H1 (cell line): Measurements from ENCODE around the gene EVI2A. TPM values are rescaled to one million over a fixed set of nuclear protein-coding genes. Genes with fewer than 3 reads are reported as not detected.

ENCODE experiments used
- CTCF ChIA-PET: fragments of 300-600 bp; sonication (Branson Sonifier 250); formaldehyde crosslinking; loops from one replicate; lab custom pipeline; 2021; ENCODE audit not compliant: partially characterized antibody; lab: Charles Lee
- POLR2A ChIA-PET: fragments of 300-600 bp; sonication (Branson Sonifier 250); formaldehyde crosslinking; loops from one replicate; lab custom pipeline; 2021; ENCODE audit warnings: inconsistent platforms; ENCODE audit not compliant: partially characterized antibody; lab: Charles Lee
- DNase-seq, 2 experiments: peaks; one replicate each; pipeline versions ENCODE4 v3.0.0 to v3.0.0-alpha.2; 2010 to 2022; ENCODE audit warnings: low spot score in 2 of 2, low read depth in 1 of 2, mixed read lengths in 1 of 2
- FAIRE-seq: peaks from 2 replicates; lab custom pipeline; 2011; peaks lifted over from hg19 to GRCh38; lab: Jason Lieb, UNC
- H2AFZ ChIP-seq: 2 replicates; pipeline ENCODE4 v1.8.1; 2012; ENCODE audit warnings: low read length, inconsistent platforms
- H2AK5ac ChIP-seq: 2 replicates; pipeline ENCODE4 v1.6.1; 2013; ENCODE audit warnings: low read depth, low read length
- H2BK120ac ChIP-seq: replicated peaks from 2 replicates; pipeline ENCODE3; 2013; ENCODE audit warnings: low read depth, low read length, inconsistent platforms
- H2BK12ac ChIP-seq: 2 replicates; pipeline ENCODE4 v1.6.1; 2013; ENCODE audit warnings: low read depth, low read length
- H2BK15ac ChIP-seq: 2 replicates; pipeline ENCODE4 v1.6.1; 2013; ENCODE audit warnings: low read length
- H2BK20ac ChIP-seq: 2 replicates; pipeline ENCODE4 v1.6.1; 2013; ENCODE audit warnings: low read length
- H2BK5ac ChIP-seq: 2 replicates; pipeline ENCODE4 v1.6.1; 2013; ENCODE audit warnings: low read depth, low read length
- H3K14ac ChIP-seq: 2 replicates; pipeline ENCODE4 v1.6.1; 2013; ENCODE audit warnings: inconsistent platforms; ENCODE audit not compliant: insufficient read length
- H3K18ac ChIP-seq: 2 replicates; pipeline ENCODE4 v1.6.1; 2013; ENCODE audit warnings: low read length; ENCODE audit errors: extremely low read depth
- H3K23ac ChIP-seq: 2 replicates; pipeline ENCODE4 v1.6.1; 2013; ENCODE audit warnings: inconsistent platforms; ENCODE audit not compliant: insufficient read length
- H3K23me2 ChIP-seq: 2 replicates; pipeline ENCODE4 v1.6.1; 2013; ENCODE audit warnings: low read depth, low read length
- H3K27ac ChIP-seq: 2 replicates; pipeline ENCODE4 v1.6.1; 2011; ENCODE audit warnings: low read depth, low read length, inconsistent platforms
- H3K27me3 ChIP-seq, 4 experiments: replicated peaks in 1 of 4; 1 replicate in 1 of 4; 2 replicates in 3 of 4; pipeline versions ENCODE4 v1.6.1 to v1.8.1; 2011 to 2013; ENCODE audit warnings: low read length in 3 of 4, mild to moderate bottlenecking in 3 of 4, inconsistent platforms in 2 of 4, mixed read lengths in 2 of 4, moderate library complexity in 1 of 4; ENCODE audit not compliant: control insufficient read depth in 3 of 4, insufficient read depth in 3 of 4; ENCODE audit errors: extremely low read depth in 1 of 4
- H3K36me3 ChIP-seq, 4 experiments: 2 replicates each; pipeline versions ENCODE4 v1.6.1 to v1.8.1; 2011 to 2013; ENCODE audit warnings: mild to moderate bottlenecking in 4 of 4, low read length in 3 of 4, moderate library complexity in 2 of 4, control low read depth in 1 of 4, inconsistent platforms in 1 of 4; ENCODE audit not compliant: insufficient read depth in 4 of 4, control insufficient read depth in 2 of 4
- H3K4ac ChIP-seq: replicated peaks from 2 replicates; pipeline ENCODE3; 2013; ENCODE audit warnings: low read length, low read depth, mixed read lengths, inconsistent platforms; ENCODE audit not compliant: insufficient read length
- H3K4me1 ChIP-seq, 4 experiments: replicated peaks in 1 of 4; 1 replicate in 1 of 4; 2 replicates in 3 of 4; pipeline versions ENCODE4 v1.6.1 to v1.8.1; 2011 to 2013; ENCODE audit warnings: low read length in 3 of 4, inconsistent platforms in 2 of 4, mixed read lengths in 1 of 4; ENCODE audit not compliant: insufficient read depth in 4 of 4, control insufficient read depth in 3 of 4
- H3K4me2 ChIP-seq, 2 experiments: 2 replicates each; pipeline versions ENCODE4 v1.6.1 to v1.8.1; 2011 to 2013; ENCODE audit warnings: low read depth in 2 of 2, low read length in 2 of 2, control low read depth in 1 of 2, inconsistent platforms in 1 of 2, mild to moderate bottlenecking in 1 of 2; ENCODE audit not compliant: insufficient read depth in 1 of 2
- H3K4me3 ChIP-seq, 4 experiments: fragments of 200-600, 300-600 bp in 1 of 4; sonication (generic), shearing (Covaris generic), sonication (Bioruptor Twin) in 1 of 4; 2 replicates each; pipeline versions ENCODE4 v1.5.1 to v1.8.1; 2011 to 2016; ENCODE audit warnings: low read length in 4 of 4, low read depth in 3 of 4, control low read depth in 2 of 4, inconsistent platforms in 2 of 4, mild to moderate bottlenecking in 2 of 4, mixed read lengths in 1 of 4, moderate library complexity in 1 of 4; ENCODE audit not compliant: insufficient read depth in 2 of 4; ENCODE audit errors: extremely low read depth in 1 of 4
- H3K56ac ChIP-seq: replicated peaks from 2 replicates; pipeline ENCODE3; 2013; ENCODE audit warnings: low read depth, mild to moderate bottlenecking, mixed read lengths, low read length, inconsistent platforms; ENCODE audit not compliant: insufficient read length
- H3K79me1 ChIP-seq: 2 replicates; pipeline ENCODE4 v1.6.1; 2013; ENCODE audit warnings: low read depth, low read length, control low read depth
- H3K79me2 ChIP-seq, 2 experiments: 2 replicates each; pipeline versions ENCODE4 v1.6.1 to v1.8.1; 2012 to 2013; ENCODE audit warnings: low read length in 2 of 2, mild to moderate bottlenecking in 2 of 2, inconsistent platforms in 1 of 2; ENCODE audit not compliant: insufficient read depth in 2 of 2, control insufficient read depth in 1 of 2
- H3K9ac ChIP-seq, 4 experiments: replicated peaks in 1 of 4; 1 replicate in 1 of 4; 2 replicates in 3 of 4; pipeline versions ENCODE4 v1.6.1 to v1.8.1; 2011 to 2013; ENCODE audit warnings: low read depth in 3 of 4, low read length in 3 of 4, control low read depth in 2 of 4, mild to moderate bottlenecking in 2 of 4, moderate library complexity in 2 of 4, inconsistent platforms in 1 of 4; ENCODE audit errors: extremely low read depth in 1 of 4
- H3K9me3 ChIP-seq, 2 experiments: 2 replicates each; pipeline versions ENCODE4 v1.6.1 to v1.8.1; 2012 to 2013; ENCODE audit warnings: mild to moderate bottlenecking in 2 of 2, moderate library complexity in 2 of 2, control low read depth in 1 of 2, inconsistent platforms in 1 of 2, low read depth in 1 of 2, low read length in 1 of 2, mixed read lengths in 1 of 2; ENCODE audit not compliant: insufficient read depth in 2 of 2
- H4K20me1 ChIP-seq, 2 experiments: replicated peaks in 1 of 2; 2 replicates each; pipeline versions ENCODE3 to v1.8.1; 2011 to 2013; ENCODE audit warnings: inconsistent platforms in 2 of 2, low read length in 2 of 2, mild to moderate bottlenecking in 1 of 2; ENCODE audit not compliant: insufficient read depth in 2 of 2, control insufficient read depth in 1 of 2
- H4K5ac ChIP-seq: 2 replicates; pipeline ENCODE4 v1.6.1; 2013; ENCODE audit warnings: low read length, low read depth, mixed read lengths, inconsistent platforms; ENCODE audit not compliant: insufficient read length
- H4K8ac ChIP-seq: 2 replicates; pipeline ENCODE4 v1.8.0; 2013; ENCODE audit warnings: mild to moderate bottlenecking, moderate library complexity, low read length, inconsistent platforms; ENCODE audit not compliant: insufficient read depth; ENCODE audit errors: extremely low read depth
- H4K91ac ChIP-seq: replicated peaks from 2 replicates; pipeline ENCODE3; 2013; ENCODE audit warnings: low read length, mixed read lengths, inconsistent platforms; ENCODE audit not compliant: insufficient read length
- BRCA1 ChIP-seq: IDR thresholded peaks from 2 replicates; pipeline ENCODE4 v1.6.1; 2012; ENCODE audit warnings: low read depth, low read length, improper control_type of control experiment
- FOSL1 ChIP-seq: IDR thresholded peaks from 2 replicates; pipeline ENCODE4 v1.6.1; 2011; ENCODE audit warnings: mild to moderate bottlenecking, low read depth, low read length, moderate library complexity; ENCODE audit not compliant: insufficient read depth
- HDAC2 ChIP-seq, 2 experiments: fragments of 300-600 bp in 1 of 2; sonication (generic) in 1 of 2; IDR thresholded peaks; 2 replicates each; pipeline ENCODE4 v1.6.1; 2011 to 2012; ENCODE audit warnings: low read depth in 2 of 2, low read length in 2 of 2, mild to moderate bottlenecking in 2 of 2, moderate library complexity in 2 of 2, borderline replicate concordance in 1 of 2, inconsistent platforms in 1 of 2
- TAF1 ChIP-seq: IDR thresholded peaks from 2 replicates; pipeline ENCODE4 v1.6.1; 2011; ENCODE audit warnings: mild to moderate bottlenecking, low read depth, low read length
- WGBS, 2 experiments: shearing (Covaris generic) in 1 of 2; methylation state at CpG; one replicate each; pipeline versions ENCODE4 v1.1.6 to v1.1.7; 2013 to 2015; ENCODE audit warnings: low lambda C conversion rate in 2 of 2, mixed read lengths in 2 of 2, inconsistent platforms in 1 of 2, low coverage in 1 of 2, missing lambda C conversion rate in 1 of 2; ENCODE audit not compliant: insufficient replicate concordance in 2 of 2, insufficient coverage in 1 of 2, insufficient read length in 1 of 2; ENCODE audit errors: extremely low coverage in 1 of 2, missing lambda C conversion rate in 1 of 2; 5-methylcytosine and 5-hydroxymethylcytosine counted together
- polyA plus RNA-seq, 7 experiments: library from polyadenylated mRNA; depleted of rRNA in 3 of 7; stranded (reverse) in 5 of 7; unstranded in 2 of 7; fragments of >200 nt in 5 of 7; fragments of 200-250 nt in 2 of 7; gene quantifications; 1 replicate in 5 of 7; 2 replicates in 1 of 7; 4 replicates in 1 of 7; pipeline versions ENCODE4 v1.2.1 to v1.2.3, GENCODE V29; 2011 to 2013; ENCODE audit warnings: missing spikeins in 2 of 7, mixed read lengths in 2 of 7
- total RNA-seq: library from RNA; stranded (reverse); fragmentation: NEBNext Ultra II Directional; extraction: Animal tissue kit (Norgen Biotek cat#: 25700); gene quantifications from 2 replicates; pipeline ENCODE4 v1.2.1, GENCODE V29; 2021

EVI2A gene
- total and polyA plus RNA-seq, 2 of the 8 experiments (the other 6 are each of a cell fraction or from before 2014, with no cell fraction given), result not detected

GRCh38 chr17:31320241-31320640 lies 1.2 kb downstream of the EVI2A start:
- no peak overlapping the region for H4K5ac ChIP-seq
- no peaks in the 10 kb centered on the region for H3K36me3 ChIP-seq
- H3K27me3 ChIP-seq, result no peaks in the 10 kb centered on the region
- WGBS, 2 experiments, result 91% methylated on average over 2 of the region's 2 CpGs; no CpG with 5 or more reads in 1 of the 2 experiments
- no peak overlapping the region for H2BK20ac ChIP-seq
- no peak overlapping the region for H2AFZ ChIP-seq
- no peak overlapping the region for H2BK12ac ChIP-seq
- no peak overlapping the region for H3K56ac ChIP-seq
- H3K9ac ChIP-seq, result no peak overlapping the region
- H4K91ac ChIP-seq, result no peak overlapping the region
- ChIA-PET CTCF (no interaction called here), POLR2A (interaction anchor here (0.6 kb wide), 1 partner anchor 40 kb away, joined by 3 read pairs; no protein-coding TSS in a partner anchor)
- no peak overlapping the region for H3K23ac ChIP-seq
- no peak overlapping the region for H2BK5ac ChIP-seq
- no peak overlapping the region for H2BK15ac ChIP-seq
- FAIRE-seq (no peak), DNase-seq (no peak)
- 0 out of 7 replicates have a peak, but pooled peaks cover 0 to 4% (median 0%) of the 10 kb centered on the region in 4 experiments for H3K4me1 ChIP-seq
- no peak overlapping the region for H3K4me3 ChIP-seq
- H2AK5ac ChIP-seq, result no peak overlapping the region
- H3K9me3 ChIP-seq, result no peaks in the 10 kb centered on the region
- TF ChIP-seq TAF1 (no peak), HDAC2 (IDR thresholded peaks at IDR 0.05; ENCODE audit: borderline replicate concordance in 1 of 2, low read depth in 2 of 2, low read length in 2 of 2) (no peak), BRCA1 (no peak), FOSL1 (no peak)
- no peak overlapping the region for H3K4ac ChIP-seq
- no peak overlapping the region for H3K18ac ChIP-seq
- no peaks in the 10 kb centered on the region for H3K23me2 ChIP-seq
- H2BK120ac ChIP-seq, result no peak overlapping the region
- H4K20me1 ChIP-seq, result no peaks in the 10 kb centered on the region
- H3K79me2 ChIP-seq, result no peaks in the 10 kb centered on the region
- H3K79me1 ChIP-seq, result no peaks in the 10 kb centered on the region
- H3K4me2 ChIP-seq, result no peak overlapping the region
- H3K27ac ChIP-seq, result no peak overlapping the region
- no peak overlapping the region for H4K8ac ChIP-seq
- no peak overlapping the region for H3K14ac ChIP-seq
